Lower leg skin (tissue), 4 donors: ENCODE measurements around the gene CCL17. TPM values are rescaled to one million over a fixed set of nuclear protein-coding genes. Genes with fewer than 3 reads are reported as not detected.

Source experiments
- DNase-seq, 2 donors: peaks; one replicate each; pipeline ENCODE4 v3.0.0-alpha.2; 2019; ENCODE audit warnings: low spot score in 2 of 2
- H3K4me3 ChIP-seq: fragments of 200-600 bp; sonication (generic); 2 replicates; pipeline ENCODE4 v1.5.1; 2017; ENCODE audit warnings: mild to moderate bottlenecking, low read depth; ENCODE audit not compliant: poor library complexity, severe bottlenecking
- POLR2A ChIP-seq, 2 donors: fragments of 450-650 bp; IDR thresholded peaks; one replicate each; pipeline ENCODE4 v1.6.1; 2016 to 2017; ENCODE audit warnings: antibody characterized with exemption in 2 of 2, mild to moderate bottlenecking in 1 of 2, moderate library complexity in 1 of 2
- WGBS, 2 donors: methylation state at CpG; one replicate each; pipeline ENCODE4 v1.1.5; 2018; 5-methylcytosine and 5-hydroxymethylcytosine counted together
- intact Hi-C: fragments of 100-400 bp; cut with DNase I; formaldehyde crosslinking; loops from one replicate; pipeline ENCODE4 v1.15.0; 2023; ENCODE audit warnings: low total_unique reads
- total RNA-seq, 4 donors: library from RNA; depleted of rRNA; stranded (reverse); fragments of >200 nt; gene quantifications; one replicate each; pipeline ENCODE4 v1.1.0, GENCODE V29; 2016
- TF ChIP-seq, protein P1 (sequence below), 3 donors: fragments of 450-650 bp; IDR thresholded peaks; one replicate each; pipeline ENCODE4 v1.5.1; 2016; ENCODE audit warnings: antibody characterized with exemption in 3 of 3, mild to moderate bottlenecking in 3 of 3, moderate library complexity in 2 of 3

CCL17 gene
- total RNA-seq, 4 donors from 2014 or later: 1.1 TPM; not detected in 3

DNA sequence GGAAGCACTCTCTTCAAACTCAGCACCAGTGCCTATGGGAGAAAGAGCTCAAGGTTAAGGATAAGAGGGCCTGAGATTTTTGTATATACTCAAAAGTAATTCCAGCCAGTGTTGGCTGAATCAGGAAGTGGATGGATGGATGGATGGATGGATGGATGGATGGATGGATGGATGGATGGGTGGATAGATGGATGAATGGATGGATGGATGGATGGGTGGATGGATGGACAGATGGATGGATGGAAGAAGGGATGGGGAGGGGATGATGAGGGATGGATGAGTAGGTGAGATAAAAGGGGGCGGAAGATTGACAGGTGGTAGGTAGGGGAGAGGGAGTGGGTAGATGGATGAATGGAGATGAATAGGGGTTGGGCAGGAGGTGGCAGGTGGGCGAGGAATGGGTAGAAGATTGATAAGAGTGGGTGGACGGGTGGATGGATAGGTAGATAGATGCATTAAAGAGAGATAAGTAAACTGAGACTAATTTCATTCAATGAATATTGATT, 28.2 kb upstream of the CCL17 start:
- TF ChIP-seq POLR2A (IDR thresholded peaks at IDR 0.05): no peak
- TF ChIP-seq, protein P1, sequence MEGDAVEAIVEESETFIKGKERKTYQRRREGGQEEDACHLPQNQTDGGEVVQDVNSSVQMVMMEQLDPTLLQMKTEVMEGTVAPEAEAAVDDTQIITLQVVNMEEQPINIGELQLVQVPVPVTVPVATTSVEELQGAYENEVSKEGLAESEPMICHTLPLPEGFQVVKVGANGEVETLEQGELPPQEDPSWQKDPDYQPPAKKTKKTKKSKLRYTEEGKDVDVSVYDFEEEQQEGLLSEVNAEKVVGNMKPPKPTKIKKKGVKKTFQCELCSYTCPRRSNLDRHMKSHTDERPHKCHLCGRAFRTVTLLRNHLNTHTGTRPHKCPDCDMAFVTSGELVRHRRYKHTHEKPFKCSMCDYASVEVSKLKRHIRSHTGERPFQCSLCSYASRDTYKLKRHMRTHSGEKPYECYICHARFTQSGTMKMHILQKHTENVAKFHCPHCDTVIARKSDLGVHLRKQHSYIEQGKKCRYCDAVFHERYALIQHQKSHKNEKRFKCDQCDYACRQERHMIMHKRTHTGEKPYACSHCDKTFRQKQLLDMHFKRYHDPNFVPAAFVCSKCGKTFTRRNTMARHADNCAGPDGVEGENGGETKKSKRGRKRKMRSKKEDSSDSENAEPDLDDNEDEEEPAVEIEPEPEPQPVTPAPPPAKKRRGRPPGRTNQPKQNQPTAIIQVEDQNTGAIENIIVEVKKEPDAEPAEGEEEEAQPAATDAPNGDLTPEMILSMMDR (IDR thresholded peaks at IDR 0.05): no peak
- DNase-seq: no peak
- WGBS, 2 donors: 88 to 97% methylated on average over 3 of the region's 3 CpGs
- no peak overlapping the region for H3K4me3 ChIP-seq
- intact Hi-C loops: no loop called here

DNA sequence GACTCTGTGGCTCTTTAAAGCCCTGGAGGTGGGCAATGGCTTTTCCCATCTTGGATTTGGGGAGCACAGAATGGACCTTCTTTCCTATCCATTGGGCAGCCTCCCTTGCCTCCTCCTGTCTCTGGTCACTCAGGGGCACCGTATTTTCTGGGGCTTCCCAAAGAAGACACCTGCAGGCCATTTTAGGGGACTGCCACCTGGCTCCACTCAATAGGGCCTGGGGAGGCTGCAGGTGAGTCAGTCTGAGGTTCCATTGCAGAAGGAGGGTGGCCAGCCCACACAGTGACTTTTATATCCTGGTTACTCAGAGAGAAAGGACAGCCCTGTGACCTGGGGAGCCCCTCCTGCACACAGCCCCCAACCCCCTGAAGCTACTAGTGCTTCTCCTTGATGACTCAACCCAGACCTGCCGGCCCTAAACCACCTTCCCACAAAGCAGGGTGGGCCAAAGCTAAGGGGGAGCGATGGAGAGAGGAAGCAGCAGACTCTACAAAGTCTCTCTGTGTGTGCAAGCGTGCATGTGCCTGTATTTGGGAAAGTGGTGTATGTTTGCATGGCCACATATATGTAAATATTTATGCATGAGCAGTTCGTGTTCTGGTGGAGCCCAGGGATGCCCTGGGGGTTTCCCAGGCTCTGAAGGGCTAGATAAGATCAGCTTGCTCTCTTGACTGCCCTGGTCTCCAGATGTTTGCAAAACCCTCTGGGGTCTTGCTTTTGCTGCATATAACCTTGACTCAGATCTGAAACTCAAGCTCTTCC, 27.3 kb upstream of the CCL17 start:
- H3K4me3 ChIP-seq: no peak overlapping the region
- WGBS, 2 donors: 30 to 46% methylated on average over 5 of the region's 5 CpGs
- no peak for TF ChIP-seq POLR2A (IDR thresholded peaks at IDR 0.05)
- TF ChIP-seq, protein P1 (IDR thresholded peaks at IDR 0.05): no peak
- intact Hi-C loops: no loop called here
- DNase-seq: no peak

DNA sequence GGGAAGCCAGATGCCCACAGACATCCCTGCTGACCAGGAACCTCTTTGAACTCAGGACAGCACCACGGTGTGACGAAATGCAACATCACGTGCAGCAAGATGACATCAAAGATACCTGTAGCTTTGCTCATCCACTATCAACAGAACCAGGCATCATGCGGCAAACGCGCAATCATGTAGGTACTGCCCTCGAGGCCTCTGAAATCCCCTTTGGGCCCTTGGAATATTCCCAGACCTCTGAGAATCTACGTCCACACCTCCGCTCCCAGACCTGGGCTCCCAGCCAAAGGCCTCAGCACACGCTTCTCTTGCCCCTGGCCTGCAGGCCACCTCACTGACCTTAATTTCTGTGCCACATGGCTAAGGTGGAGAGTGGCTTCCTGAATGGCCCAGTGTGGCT, 25.0 kb upstream of the CCL17 start:
- no peak for TF ChIP-seq POLR2A (IDR thresholded peaks at IDR 0.05)
- TF ChIP-seq, protein P1 (IDR thresholded peaks at IDR 0.05): no peak
- no peak for DNase-seq
- 69 to 74% methylated on average over 10 of the region's 10 CpGs for WGBS, 2 donors
- intact Hi-C loops: no loop called here
- H3K4me3 ChIP-seq: no peak overlapping the region

DNA sequence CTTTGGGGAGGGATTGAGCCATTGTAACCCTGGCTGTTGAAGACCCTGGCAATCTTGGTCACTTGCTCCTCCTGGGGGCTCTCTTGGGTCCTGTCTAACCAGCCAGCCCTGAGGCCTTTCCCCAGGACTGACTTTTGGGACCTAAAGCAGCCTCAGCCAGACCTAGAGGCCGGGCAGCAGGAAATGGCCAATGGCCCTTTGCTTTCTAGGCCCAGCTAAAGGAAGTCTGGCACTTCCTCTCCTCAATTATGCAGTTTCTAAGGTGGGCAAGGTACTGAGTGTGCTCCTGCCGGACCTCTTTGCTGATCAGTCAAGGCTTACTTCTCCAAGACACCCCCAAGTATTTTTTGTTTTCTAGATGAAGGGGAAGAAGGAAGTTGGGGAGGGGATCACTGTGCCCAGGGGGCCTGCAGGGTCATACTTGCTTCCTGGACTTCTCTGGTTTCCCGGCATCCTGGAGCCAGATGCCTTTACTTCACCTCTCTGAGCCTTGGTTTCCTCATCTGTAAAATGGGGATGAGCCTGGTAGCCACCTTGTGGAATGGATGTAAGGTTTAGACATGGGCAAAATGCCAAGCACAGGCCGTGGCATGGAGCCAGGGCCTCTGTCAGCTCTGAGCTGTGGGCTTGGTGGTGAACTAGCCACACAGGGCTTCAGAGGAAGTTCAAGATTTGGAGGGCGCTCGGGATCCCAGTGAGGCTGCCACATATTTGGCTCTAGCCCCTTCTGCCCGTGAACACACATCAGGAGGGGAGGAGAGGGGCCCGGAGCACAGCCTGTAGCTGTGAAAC, 23.7 kb upstream of the CCL17 start:
- intact Hi-C loops: no loop called here
- WGBS, 2 donors: 66 to 67% methylated on average over 8 of the region's 8 CpGs
- H3K4me3 ChIP-seq: no peak overlapping the region
- TF ChIP-seq, protein P1 (IDR thresholded peaks at IDR 0.05): no peak
- no peak for TF ChIP-seq POLR2A (IDR thresholded peaks at IDR 0.05)
- DNase-seq: peak in 1 of 2 donors; percentile 86

DNA sequence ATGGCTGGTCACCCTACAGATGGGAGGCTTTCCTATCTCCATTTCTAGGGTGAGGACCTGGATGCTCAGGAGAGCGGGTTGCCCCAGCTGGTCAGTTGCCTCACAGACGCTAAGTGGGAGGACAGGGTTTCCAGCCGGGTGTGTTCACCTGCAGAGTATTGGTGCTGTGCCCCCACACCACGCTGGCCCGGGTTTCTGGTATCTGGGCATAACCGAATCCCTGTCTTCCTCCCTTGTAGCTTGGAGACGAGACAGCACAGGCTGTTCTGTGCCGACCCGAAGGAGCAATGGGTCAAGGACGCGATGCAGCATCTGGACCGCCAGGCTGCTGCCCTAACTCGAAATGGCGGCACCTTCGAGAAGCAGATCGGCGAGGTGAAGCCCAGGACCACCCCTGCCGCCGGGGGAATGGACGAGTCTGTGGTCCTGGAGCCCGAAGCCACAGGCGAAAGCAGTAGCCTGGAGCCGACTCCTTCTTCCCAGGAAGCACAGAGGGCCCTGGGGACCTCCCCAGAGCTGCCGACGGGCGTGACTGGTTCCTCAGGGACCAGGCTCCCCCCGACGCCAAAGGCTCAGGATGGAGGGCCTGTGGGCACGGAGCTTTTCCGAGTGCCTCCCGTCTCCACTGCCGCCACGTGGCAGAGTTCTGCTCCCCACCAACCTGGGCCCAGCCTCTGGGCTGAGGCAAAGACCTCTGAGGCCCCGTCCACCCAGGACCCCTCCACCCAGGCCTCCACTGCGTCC, 22.6 kb upstream of the CCL17 start:
- WGBS, 2 donors: 91 to 92% methylated on average over 27 to 32 of the region's 35 CpGs
- H3K4me3 ChIP-seq: no peak overlapping the region
- DNase-seq: no peak
- intact Hi-C loops: no loop called here
- TF ChIP-seq, protein P1 (IDR thresholded peaks at IDR 0.05): no peak
- TF ChIP-seq POLR2A (IDR thresholded peaks at IDR 0.05): no peak
